ENCODE data around the gene PMS1.

PMS1 gene

GRCh38 chr2:189848276-189848675 lies 64.0 kb downstream of the PMS1 start:
- Histone ChIP-seq H3K4me3 (no peak overlapping the region), H3K27ac (no peak overlapping the region)
- TF ChIP-seq CTCF (IDR thresholded peaks at IDR 0.05): no peak
- no peak for DNase-seq (ENCODE audit: low spot score)

- no peak for DNase-seq (ENCODE audit: low spot score)
- Histone ChIP-seq H3K4me3 (no peak overlapping the region), H3K27ac (no peak overlapping the region)
- TF ChIP-seq CTCF (IDR thresholded peaks at IDR 0.05): no peak
Measured at GRCh38 chr2:189849550-189849949, 65.3 kb downstream of the PMS1 start.

GRCh38 chr2:189851174-189851826 lies 67.0 kb downstream of the PMS1 start:
- no peak for TF ChIP-seq CTCF (IDR thresholded peaks at IDR 0.05)
- no peak for DNase-seq (ENCODE audit: low spot score)
- Histone ChIP-seq H3K27ac (no peak overlapping the region), H3K4me3 (no peak overlapping the region)

GRCh38 chr2:189854187-189854586 lies 69.9 kb downstream of the PMS1 start:
- H3K27ac ChIP-seq: no peak overlapping the region
- no peak overlapping the region for H3K4me3 ChIP-seq
- no peak for DNase-seq (ENCODE audit: low spot score)
- TF ChIP-seq CTCF (IDR thresholded peaks at IDR 0.05): no peak

GRCh38 chr2:189854940-189855339 lies 70.7 kb downstream of the PMS1 start:
- no peak for DNase-seq (ENCODE audit: low spot score)
- no peak overlapping the region for H3K4me3 ChIP-seq
- H3K27ac ChIP-seq: no peak overlapping the region
- no peak for TF ChIP-seq CTCF (IDR thresholded peaks at IDR 0.05)

GRCh38 chr2:189858291-189858690 lies 74.0 kb downstream of the PMS1 start:
- no peak overlapping the region for H3K27ac ChIP-seq
- no peak for DNase-seq (ENCODE audit: low spot score)
- TF ChIP-seq CTCF (IDR thresholded peaks at IDR 0.05): no peak

GRCh38 chr2:189860161-189860560 lies 75.9 kb downstream of the PMS1 start:
- no peak for TF ChIP-seq CTCF (IDR thresholded peaks at IDR 0.05)
- Histone ChIP-seq H3K27ac (no peak overlapping the region), H3K4me3 (no peak overlapping the region)
- no peak for DNase-seq (ENCODE audit: low spot score)

More at GRCh38 chr2:189858291-189858690, 74.0 kb downstream of the PMS1 start:
- H3K4me3 ChIP-seq: no peak overlapping the region

All from coronary artery (tissue), 2 donors.